HG03045 (cell line): ENCODE measurements around the gene MARK4.
"Not testable (repeated sequence)": the region's sequence is repeated elsewhere in the genome, so short reads cannot be mapped to it uniquely, and the experiment has no call there.

Experiments
- ATAC-seq: cut with Tn5 transposase; IDR thresholded peaks from one replicate; pipeline ENCODE4 v1.9.1; 2021; ENCODE audit warnings: mild to moderate bottlenecking, moderate library complexity; ENCODE audit not compliant: unreplicated experiment

Gene MARK4

DNA sequence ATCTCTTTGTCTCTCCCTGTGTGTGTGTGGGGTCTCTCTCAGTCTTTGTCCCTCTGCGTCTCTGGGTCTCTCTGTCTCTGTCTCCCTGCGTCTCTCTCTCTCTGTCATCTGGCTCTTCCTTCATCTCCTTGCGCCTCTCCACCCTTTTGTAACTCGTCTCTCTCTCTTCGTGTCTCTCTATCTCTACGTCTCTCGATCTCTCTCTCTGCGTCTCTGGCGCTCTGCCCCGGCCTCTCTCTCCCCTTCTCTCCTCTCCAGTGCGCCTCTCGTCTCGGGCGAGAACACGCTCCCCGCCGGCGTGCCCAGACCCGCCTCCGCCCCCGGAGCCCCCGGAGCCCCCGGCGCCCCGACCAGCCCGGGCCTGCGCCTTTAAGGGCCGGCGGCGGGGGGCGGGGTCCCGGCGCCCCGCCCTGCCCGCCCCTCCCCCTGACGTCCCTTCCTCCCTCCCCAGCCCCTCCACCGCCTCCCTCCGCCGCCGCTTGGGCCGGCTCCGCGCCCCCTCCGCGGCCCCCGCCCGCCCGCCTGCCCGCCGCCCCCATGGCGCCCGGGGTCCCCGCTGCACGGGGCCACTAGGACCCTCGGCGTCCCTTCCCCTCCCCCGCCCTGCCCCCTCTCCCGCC, at the start of gene MARK4:
TSS of gene MARK4 (plus strand) at position 440 of the 620 bp plus-strand sequence. CDS start 318 bp downstream, outside the sequence.
- ATAC-seq = no peak

DNA sequence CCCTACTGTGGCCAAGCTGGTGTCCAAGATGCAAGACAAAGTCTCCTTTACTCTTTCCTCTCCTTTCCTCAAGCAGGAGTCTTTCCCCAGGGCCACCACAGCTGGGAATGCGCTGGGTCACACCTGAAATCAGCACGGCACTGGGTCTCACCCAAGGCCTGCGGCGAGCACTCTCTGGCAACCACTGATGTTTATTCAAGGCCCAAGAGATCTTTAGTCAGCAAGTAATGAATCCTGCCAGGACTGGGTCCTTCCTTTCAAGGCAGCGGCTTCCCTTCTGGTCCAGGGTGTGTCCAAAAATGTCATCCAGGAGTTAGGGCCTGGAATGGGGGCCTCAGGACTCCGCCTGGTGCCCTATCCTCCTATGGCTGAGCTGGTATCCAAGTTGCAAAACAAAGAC, 48.4 kb upstream of the MARK4 start:
- ATAC-seq = no peak

DNA sequence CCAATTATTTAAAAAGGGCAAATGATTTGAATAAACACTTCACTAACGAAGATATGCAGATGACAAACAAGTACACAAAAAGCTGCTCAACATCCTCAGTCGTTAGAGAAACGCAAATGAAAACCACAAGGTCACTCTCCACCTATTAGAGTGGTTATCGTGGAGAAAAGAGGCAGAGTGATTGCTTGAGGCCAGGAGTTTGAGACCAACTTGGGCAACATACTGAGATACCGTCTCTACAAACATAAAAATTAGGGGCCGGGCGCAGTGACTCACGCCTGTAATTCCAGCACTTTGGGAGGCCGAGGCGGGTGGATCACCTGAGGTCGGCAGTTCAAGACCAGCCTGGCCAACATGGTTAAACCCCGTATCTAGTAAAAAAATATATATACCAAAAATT, 45.3 kb upstream of the MARK4 start:
- no peak for ATAC-seq

GRCh38 chr19:45206328-45206727, 44.7 kb upstream of the MARK4 start:
- ATAC-seq = no peak

DNA sequence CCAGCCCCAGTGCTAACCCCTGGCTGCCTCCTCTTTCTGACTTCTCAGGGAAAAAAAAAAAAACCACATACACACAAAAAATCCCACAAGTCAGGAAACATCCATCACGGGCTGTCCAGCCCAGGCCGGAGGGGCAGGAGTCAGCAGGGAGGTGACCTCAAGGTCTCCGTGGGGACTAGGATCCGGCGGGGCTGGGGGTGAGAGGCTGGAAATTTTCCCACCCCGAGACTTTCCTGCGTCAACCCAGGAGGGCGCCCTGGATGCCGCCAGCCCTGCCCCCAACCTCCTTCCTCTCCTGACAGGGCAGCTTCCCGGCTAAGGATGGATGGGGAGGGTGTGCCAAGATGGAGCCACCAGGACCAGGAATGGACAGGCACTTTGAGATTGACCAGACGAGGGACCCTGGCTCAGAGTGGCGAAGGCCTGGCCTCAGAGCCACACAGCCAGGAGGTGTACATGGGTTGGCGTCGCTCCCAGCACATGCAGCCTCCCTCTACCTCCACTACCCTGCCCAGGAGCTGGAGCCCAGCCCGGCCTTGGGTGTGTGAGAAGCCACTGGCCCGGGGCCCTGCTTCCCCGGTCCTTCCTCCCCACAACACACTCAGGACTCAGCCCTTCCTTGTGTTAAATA, 39.2 kb upstream of the MARK4 start:
- ATAC-seq = no peak

DNA sequence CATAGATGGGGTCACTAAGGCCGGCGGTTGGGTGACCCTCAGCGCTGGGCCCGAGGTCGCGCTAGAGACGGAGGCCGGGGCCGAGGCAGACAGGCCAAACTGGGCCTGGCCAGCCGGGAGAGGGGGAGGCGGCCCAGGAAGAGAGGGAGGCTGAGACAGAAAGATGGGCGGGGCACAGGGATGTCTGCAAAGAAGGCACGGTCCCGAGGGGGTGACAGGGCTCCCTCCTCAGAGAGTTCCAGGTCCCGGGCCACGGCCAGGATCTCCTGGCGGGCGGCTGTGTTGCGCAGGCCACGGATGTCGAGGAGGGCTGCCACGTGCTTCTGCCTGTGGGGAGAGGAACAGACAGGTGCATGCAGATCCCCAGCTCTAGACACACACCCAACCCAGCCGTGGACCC, 38.0 kb upstream of the MARK4 start:
- no peak for ATAC-seq

DNA sequence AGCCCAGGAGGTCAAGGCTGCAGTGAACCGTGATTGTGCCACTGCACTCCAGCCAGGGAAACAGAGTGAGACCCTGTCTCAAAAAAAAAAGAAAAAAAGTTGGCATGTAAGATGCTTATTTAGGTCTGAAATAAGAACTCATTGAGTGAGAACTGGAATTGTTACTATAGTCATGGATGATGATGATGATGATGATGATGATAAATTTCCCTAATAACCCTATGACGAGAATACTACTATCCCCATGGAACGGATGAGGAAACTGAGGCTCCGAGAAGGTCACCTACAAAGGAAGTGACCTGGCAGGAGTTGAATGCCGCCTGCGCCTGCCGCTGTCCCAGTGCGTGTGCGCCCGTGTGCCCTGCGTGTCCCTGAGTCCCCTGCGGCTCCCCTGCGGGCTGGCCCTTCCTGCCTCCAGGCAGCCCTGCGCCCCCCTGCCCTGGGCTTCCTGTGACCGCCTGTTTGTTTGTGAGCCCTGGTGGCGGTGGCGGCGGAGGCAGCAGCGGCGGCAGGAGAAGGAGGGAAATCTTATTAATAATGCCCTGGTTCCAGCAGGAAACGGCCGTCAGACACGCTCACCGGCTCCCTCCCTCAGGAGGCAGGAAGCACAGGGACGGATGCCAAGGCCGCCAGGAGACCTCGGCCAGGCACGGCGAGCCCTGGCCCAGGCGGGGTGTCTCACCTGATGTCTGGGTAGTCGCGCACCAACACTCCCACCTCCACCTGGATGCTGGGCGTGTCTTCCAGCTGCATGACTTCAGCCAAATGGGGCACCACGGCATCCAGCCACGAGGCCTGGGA, 35.5 kb upstream of the MARK4 start:
- no peak for ATAC-seq

DNA sequence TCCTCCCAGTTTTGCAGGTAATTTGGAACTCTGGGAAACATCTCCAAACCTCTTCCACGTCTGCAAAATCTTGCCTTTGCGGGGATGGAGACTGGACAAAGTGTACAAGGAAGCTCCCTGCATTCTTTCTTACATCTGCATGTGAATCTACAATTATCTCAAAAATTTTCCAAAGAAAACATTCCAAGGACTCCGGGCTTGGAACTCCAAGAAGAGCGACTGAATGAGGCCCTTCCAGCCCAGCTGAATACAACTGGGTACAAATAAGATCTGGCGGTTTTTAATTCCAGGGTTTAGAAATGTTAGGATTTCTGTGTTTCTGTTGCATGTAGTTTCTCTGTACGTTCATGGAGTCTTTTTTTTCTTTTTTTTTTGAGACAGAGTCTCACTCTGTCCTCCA, 34.4 kb upstream of the MARK4 start:
- no peak for ATAC-seq

- no peak for ATAC-seq
These were observed 33.7 kb upstream of the MARK4 start for GRCh38 chr19:45217193-45217956.

- ATAC-seq = no peak
These were observed 33.1 kb upstream of the MARK4 start for GRCh38 chr19:45217957-45218334.

DNA sequence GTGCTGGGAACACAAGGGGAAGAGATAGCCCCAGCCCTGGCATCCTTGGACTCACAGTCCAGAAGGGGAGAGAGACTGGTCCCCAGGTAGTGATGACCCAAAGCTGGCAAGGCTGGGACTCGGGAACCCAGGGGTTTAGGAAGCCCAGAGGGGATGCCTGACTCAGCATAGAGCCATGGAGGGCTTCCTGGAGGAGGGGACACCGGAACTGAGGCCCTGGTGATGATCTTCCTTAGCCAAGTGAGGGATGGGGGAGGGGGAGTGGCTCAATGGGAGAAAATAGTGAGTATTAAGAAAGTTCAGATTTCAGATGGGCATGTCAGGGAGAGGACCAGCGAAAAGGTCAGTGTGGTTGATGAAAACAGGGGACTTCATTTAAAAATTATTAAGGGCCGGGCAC, 32.6 kb upstream of the MARK4 start:
- ATAC-seq = no peak

DNA sequence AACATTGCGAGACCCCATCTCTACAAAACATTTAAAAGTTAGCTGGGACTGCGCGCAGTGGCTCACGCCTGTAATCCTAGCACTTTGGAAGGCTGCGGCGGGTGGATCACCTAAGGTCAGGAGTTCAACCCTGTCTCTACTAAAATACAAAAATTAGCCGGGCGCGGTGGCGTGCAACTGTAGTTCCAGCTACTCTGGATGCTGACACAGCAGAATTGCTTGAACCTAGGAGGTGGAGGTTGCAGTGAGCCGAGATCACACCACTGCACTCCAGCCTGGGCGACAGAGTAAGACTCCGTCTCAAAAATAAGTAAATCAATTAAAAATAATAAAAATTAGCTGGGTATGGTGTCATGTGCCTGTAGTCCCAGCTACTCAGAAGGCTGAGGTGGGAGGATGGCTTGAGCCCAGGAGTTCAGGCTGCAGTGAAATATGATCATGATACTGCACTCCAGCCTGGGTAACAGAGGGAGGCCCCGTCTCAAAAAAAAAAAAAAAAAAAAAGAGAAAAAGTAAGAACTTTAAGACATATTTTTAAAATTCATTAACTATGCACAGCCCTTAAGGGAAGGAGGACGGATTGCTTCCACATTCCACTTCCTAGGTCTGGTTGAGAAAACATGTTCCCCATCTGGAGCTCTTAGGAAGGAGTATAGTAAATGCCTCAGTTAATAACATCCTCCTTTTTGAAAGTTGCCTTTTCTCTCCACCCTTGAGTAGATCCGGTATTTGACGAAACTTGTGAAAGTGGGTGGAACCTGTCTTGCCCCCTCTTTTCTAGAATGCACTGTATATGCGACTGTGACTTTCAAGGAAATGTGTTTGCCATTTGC, 31.9 kb upstream of the MARK4 start:
- ATAC-seq = no peak

DNA sequence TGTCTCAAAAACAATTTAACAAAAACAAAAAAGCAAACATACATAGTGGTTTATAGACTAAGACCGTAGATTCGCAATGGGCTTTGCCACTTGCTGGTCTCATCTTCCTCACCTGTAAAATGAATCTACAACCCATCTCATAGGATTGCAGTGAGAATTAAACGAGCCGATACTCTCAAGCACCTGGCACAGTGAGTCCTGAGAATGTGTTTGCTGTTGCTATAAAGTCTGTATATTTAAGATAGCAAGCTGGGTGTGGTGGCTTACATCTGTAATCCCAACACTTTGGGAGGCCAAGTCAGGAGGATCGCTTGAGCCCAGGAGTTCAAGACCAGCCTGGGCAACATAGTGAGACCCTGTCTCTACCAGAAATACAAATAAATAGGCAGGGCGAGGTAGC, 28.3 kb upstream of the MARK4 start:
- ATAC-seq = no peak

- ATAC-seq = no peak
These were observed 27.2 kb upstream of the MARK4 start for GRCh38 chr19:45223879-45224278.

DNA sequence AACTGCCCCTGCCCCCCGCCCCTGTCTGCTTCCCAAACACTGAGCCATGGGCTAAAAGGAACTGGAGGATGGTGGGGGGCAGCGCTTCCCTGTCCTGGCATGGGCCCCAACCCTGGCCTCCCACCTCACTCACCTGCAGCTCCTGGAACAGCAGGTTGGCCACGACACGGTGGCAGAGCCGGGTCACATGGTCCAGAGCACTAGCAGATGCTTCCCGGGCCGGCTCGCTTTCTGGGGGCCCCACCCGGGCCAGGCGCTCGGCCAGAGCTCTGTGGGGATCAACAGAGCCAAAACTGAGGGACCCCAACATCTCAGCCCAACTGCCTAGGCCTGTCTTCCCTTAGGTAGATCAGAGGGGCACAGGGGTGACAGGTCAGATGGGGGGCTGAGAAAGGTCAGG, 26.4 kb upstream of the MARK4 start:
- ATAC-seq = no peak

DNA sequence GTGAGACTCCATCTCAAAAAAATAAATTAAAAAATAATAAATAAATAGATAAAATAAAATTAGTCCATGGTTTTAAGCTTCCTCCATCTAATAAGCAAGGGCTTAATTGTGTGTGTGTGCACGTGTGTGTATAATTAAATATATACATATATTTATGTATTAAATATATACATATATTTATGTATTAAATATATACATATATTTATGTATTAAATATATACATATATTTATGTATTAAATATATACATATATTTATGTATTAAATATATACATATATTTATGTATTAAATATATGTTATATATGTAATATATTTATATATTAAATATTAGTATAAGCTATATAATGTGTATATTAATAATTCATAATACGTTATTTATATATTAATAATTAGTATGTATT, 22.0 kb upstream of the MARK4 start:
- ATAC-seq = not testable (repeated sequence)

- no peak for ATAC-seq
These were observed 19.2 kb upstream of the MARK4 start for GRCh38 chr19:45231891-45232290.

DNA sequence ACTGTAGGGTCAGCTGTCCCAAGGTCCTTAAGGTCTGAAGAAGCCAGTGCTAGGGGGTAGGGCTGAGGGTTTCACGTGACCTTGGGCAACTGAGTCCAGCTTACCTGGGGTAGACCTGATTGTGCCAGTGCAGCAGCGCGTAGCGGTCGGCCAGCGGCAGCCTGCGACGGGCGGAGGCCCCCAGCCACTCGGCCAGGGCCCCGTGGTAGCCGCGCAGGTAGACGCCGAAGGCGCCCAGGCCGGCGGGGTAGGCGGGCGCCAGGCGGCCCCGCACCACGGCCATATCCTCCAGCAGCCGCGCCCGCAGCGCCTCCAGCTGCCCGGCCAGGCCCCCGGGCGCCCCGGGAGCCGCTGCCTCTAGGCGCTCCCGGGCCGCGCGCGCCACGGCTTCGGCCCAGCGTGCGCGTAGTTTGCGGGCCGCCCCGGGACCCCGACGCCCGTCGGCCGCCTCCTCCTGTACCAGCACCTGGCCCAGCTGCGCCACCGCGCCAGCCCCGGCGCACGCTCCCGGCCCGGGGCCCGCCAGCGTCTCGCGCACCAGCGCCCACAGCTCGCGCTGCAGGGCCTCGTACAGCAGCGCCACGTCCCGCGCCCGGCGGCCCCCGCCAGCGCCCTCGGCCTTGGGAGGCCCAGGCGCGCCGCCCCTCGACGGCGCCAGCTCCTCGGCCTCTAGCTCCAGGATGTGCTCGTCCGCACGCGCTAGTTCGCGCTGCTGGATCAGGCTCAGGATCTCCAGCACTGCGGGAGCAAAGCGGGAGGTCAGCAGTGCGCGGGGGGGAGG, 16.8 kb upstream of the MARK4 start:
- no peak for ATAC-seq

DNA sequence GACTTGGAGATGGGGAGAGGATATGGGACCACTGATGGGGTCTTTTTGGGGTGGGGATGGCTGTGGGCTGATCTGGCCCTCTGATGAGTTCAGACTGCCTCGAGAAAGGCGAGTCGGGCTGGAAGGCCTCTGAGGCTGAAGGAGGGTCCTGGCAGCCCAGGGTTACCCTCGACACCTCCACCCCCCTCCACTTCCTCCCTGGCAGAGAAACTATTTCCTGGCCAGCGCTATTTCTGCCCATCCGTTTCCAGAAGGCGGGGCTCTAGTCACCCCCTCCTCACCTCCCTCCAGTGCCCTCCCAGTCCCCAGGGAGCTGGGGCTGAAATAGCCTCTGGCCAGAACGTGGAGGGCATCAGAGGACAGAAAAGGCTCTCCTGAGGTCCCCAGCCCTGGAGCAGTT, 15.6 kb upstream of the MARK4 start:
- ATAC-seq = no peak

DNA sequence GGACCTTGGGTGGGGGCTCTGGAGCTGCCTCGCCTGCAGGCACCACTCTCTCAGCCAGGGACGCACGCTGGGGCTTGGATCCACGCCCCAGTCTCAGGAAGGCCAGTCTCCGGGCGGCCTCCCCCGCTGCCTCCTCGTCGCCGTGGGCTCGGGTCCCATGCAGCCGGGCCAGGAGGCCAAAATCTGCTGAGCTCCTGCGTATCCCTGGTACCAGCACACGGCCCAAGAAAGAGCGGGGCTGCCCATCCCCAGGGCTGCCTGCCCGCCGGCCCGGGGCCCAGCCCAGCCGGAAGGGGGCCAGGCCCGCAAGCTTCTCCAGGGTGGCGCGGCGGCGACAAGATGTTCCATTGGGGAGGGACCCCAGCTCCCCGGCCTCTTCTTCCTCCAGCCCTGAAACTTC, 12.5 kb upstream of the MARK4 start:
- ATAC-seq = no peak
